ENCODE results near the gene SLC44A1.

Gene SLC44A1

DNA sequence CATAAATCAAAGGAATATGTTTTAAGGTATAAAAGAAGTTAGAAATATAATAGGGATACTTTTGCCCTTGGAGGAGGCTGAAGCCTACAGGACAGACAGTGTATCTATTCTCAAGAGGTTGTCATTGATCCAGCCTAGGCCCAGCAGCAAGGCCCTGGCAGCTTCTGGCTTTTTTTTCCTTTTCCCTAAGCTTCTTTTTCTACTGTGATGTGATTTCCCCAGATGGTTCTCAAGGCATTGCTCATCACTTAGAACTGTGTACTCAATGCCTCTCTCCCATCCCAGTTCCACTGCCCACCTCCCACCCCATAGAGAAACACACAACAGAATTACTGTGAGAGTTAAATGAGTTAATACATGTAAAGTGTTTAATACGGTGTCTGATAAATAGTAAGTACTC lies 88.6 kb downstream of the SLC44A1 start:
- DNase-seq (ENCODE audit: low read depth in 3 of 3), result no peak

DNA sequence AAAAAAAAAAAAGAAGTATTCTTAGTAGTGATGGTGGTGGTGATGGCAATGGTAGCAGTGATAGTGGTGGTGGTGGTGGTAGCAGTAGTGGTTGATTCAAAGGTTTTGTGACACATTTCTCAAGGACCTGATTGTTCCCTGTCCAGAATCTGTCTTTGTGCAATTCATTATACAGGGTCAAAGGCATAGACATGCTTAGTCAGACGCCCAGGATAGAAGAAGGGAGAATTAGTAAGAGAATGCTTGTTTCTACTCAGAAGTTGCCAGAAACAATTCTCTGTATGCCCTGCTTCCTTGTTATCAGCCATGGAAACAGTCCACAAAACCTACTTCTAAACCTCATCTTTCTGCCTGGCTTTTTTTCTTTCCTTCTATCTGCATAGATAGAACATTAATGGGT lies 89.4 kb downstream of the SLC44A1 start:
- no peak for DNase-seq (ENCODE audit: low read depth in 3 of 3)

DNA sequence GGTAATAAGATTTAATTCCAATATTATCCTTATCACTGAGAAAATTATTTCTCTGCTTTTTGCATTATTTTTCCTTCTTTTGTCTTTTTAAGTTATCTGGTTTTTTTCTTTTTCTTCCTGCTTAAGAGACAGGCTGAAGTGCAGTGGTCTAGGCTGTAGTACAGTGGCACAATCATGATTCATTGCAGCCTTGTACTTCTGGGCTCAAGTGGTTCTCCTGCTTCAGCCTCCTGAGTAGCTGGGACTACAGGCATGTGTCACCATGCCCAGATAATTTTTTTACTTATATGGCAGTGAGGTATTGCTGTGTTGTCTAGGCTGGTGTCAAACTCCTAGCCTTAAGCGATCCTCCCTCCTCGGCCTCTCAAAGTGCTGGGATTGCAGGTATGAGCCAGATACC lies 93.9 kb downstream of the SLC44A1 start:
- no peak for DNase-seq (ENCODE audit: low read depth in 3 of 3)

DNA sequence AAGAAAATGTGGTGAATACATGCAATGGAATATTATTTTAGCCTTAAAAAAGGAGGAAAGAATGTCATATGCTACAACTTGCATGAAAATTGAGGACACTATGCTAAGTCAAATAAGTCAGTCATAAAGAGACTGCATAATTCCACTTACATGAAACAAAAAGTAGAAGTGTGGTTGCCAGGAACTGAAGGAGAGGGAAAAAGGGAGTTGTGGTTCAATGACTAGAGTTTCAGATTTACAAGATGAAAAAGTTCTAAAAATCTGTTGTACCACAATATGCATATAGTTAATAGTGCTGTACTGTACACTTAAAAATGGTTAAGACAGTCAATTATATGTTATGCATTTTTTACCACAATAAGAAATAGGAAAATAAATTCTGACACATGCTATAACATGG lies 95.4 kb downstream of the SLC44A1 start:
- DNase-seq (ENCODE audit: low read depth in 3 of 3), result no peak

GRCh38 chr9:105341434-105342146 lies 97.1 kb downstream of the SLC44A1 start:
- DNase-seq (ENCODE audit: low read depth in 3 of 3), result no peak

DNA sequence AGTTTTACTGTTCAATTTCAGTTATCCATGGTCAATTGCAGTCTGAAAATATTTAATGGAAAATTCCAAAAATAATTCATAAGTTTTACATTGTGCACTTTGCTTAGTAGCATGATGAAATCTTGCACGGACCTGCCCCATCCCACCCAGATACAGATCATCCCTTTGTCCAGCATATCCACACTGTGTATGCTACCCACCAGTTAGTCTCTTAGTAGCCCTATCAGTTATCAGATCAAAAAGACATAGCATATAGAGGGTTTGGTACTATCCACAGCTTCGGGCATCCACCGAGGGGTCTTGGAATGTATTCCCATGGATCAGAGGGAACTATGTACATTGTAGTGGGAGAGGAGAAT lies 97.7 kb downstream of the SLC44A1 start:
- DNase-seq (ENCODE audit: low read depth in 3 of 3), result no peak

- no peak for DNase-seq (ENCODE audit: low read depth in 3 of 3)
These were observed 99.8 kb downstream of the SLC44A1 start for GRCh38 chr9:105344283-105344682.

- no peak for DNase-seq (ENCODE audit: low read depth in 3 of 3)
These were observed 101.2 kb downstream of the SLC44A1 start for GRCh38 chr9:105345626-105346025.

- no peak for DNase-seq (ENCODE audit: low read depth in 3 of 3)
These were observed 101.8 kb downstream of the SLC44A1 start for GRCh38 chr9:105346273-105346672.

DNA sequence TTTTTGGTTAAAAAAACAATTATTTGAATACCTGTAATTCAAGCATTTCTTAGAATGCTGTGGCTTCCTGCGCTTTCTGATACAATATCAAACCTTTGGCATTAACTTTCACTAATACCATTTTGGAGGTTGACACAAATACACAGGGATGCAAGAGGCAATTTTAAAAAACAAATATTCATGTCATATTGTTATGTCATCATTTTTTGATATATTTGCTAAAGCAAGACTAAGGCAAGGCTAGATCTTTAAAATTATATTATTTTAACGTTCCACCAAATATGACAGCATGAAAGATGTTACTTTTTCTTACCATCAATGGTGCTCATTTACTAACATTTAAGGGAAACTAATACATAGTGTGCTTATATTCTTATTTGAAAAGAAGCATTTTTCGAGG lies 110.0 kb downstream of the SLC44A1 start:
- no peak for DNase-seq (ENCODE audit: low read depth in 3 of 3)

DNA sequence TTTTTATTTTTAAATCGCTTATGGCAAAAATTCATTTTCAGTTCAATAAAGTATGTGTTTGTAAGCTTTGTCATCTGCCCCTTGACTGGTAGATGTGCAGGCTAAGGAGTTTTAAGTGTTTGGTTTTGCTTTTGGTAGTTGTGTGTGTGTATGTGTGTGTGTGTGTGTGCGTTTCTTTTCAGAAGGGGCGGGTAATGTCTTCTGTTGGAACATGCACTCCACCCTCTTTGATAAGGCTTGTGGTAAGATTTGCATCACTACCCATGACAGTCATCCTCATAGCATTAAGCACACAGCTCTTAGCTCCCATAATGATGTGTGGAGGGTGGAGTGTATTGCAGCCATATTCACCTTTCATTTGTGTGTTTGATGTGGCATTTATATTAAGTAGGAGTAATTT lies 111.3 kb downstream of the SLC44A1 start:
- DNase-seq (ENCODE audit: low read depth in 3 of 3), result no peak

GRCh38 chr9:105357937-105358336 lies 113.5 kb downstream of the SLC44A1 start:
- no peak for DNase-seq (ENCODE audit: low read depth in 3 of 3)

- peak; percentile 26 to 52 (median 27) for DNase-seq (ENCODE audit: low read depth in 3 of 3)
These were observed 115.4 kb downstream of the SLC44A1 start for GRCh38 chr9:105359892-105360291.

- DNase-seq (ENCODE audit: low read depth in 3 of 3), result no peak
These were observed 115.9 kb downstream of the SLC44A1 start for GRCh38 chr9:105360344-105360743.

DNA sequence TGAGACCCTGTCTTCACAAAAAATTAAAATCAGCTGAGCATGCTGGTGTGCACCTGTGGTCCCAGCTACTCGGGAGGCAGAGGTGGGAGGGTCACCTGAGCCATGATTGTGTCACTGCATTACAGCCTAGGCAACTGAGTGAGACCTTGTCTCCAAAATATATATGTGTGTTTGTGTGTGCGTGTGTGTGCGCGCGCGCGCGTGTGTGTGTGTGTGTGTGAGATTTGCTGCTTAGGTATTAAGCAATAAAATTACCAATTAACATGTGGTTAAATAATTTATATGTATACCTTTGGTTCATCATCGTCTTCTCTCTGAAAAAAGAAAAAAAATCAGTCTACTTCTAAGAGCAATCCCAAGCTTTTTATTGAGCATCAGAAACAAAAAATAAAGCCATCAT lies 117.4 kb downstream of the SLC44A1 start:
- DNase-seq (ENCODE audit: low read depth in 3 of 3), result no peak

DNA sequence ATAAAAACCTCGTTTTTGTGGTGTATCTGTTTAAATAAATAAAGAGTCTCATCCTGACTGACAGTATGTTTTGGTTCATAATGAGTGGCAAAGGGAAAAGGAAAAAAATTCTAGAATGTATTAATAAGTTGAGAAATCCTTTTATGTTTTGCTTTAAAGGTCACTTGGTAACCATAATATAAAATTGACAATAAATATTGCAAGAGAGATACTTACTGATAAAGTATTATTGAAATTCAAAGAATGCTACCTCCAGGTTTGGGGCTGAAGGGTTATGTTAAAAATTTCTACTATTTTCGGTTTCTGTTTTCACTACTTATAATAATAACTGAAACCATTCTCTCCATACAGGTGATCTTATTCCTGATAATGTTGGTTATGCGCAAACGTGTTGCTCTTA lies 118.0 kb downstream of the SLC44A1 start:
- DNase-seq (ENCODE audit: low read depth in 3 of 3), result no peak

GRCh38 chr9:105363837-105364236 lies 119.4 kb downstream of the SLC44A1 start:
- DNase-seq (ENCODE audit: low read depth in 3 of 3), result no peak

- no peak for DNase-seq (ENCODE audit: low read depth in 3 of 3)
These were observed 125.5 kb downstream of the SLC44A1 start for GRCh38 chr9:105369911-105370310.

GRCh38 chr9:105373723-105374122 lies 129.3 kb downstream of the SLC44A1 start:
- no peak for DNase-seq (ENCODE audit: low read depth in 3 of 3)

DNA sequence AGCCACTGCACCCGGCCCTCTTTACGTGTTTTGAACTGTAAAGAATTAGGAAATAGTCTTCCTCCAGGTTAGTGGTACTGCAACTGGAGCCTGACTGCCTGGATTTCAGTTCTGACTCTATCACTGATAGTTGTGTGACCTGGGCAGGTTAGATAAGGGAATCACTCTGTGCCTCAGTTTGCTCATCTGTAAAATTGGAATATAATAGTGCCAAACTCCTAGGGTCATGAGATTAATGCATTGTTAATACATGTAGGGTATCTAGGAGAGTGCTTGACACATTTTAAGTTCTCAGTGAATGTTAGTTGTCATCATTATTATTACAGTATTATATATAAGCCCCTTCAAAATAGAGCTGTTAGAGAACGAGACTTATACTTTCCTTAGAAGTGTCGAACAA lies 130.9 kb downstream of the SLC44A1 start:
- DNase-seq (ENCODE audit: low read depth in 3 of 3), result no peak

DNA sequence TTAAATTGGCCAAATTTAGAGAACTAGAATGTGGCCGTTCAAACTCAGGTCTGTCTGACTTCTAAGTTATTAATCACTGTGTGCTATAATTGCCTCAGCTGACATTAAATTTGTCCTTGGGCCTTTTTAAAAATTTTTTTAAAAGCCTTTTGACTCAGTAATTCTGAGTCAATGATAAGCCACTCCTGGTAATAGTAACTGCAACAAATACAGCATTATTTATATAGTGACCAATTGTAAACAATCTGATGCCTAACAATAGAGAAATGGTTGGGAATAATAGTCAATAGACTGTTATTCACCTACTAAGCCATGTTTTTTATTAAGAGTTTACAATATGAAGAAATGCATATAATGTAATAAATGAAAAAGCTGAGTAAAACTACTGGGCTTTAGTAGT lies 132.4 kb downstream of the SLC44A1 start:
- DNase-seq (ENCODE audit: low read depth in 3 of 3), result no peak

- no peak for DNase-seq (ENCODE audit: low read depth in 3 of 3)
These were observed 141.0 kb downstream of the SLC44A1 start for GRCh38 chr9:105385381-105385985.

DNA sequence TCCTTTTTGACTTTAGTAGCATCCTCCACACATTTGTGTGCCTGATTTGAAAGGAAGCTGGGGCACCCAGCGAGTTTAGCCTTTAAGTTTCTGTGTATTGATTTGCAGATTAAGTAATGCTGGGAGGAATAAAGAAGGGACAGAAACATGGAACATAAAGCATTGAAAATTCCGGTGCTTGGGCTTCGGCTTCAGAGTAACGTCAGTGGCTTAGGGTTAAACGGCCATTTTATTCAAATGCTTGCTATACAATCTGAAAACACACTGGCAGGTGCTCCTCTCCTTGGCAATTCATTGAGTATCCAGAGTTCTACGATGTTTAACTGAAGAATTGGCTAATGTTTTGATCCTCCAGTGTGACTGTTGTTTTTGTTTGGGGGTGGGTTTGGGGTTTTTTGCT lies 145.3 kb downstream of the SLC44A1 start:
- DNase-seq (ENCODE audit: low read depth in 3 of 3), result no peak

- DNase-seq (ENCODE audit: low read depth in 3 of 3), result no peak
These were observed 146.4 kb downstream of the SLC44A1 start for GRCh38 chr9:105390871-105391270.
